ENCODE results near the gene IRF6.
A peak's percentile ranks its signal among the peaks of the same experiment; 100 is the strongest.
"Not testable (repeated sequence)": the region's sequence is repeated elsewhere in the genome, so short reads cannot be mapped to it uniquely, and the experiment has no call there.

IRF6 gene

GRCh38 chr1:209800984-209801834 lies 4.7 kb downstream of the IRF6 start:
- Histone ChIP-seq H3K9me3 (no peaks in the 10 kb centered on the region), H3K27me3 (peaks cover 0 to 12% of the 10 kb centered on the region in 2 donors), H3K4me3 (no peak overlapping the region), H3K36me3 (no peaks in the 10 kb centered on the region), H3K27ac (peak overlapping the region; percentile 17 to 37), H3K4me1 (peaks cover 0 to 13% (median 3%) of the 10 kb centered on the region in 4 donors)
- peak in 1 of 2 donors; percentile 40 for DNase-seq
- intact Hi-C loops (cut with DNase I; ENCODE audit: low total_unique reads), result no loop called here
- no peak for TF ChIP-seq CTCF (IDR thresholded peaks at IDR 0.05)

GRCh38 chr1:209797978-209798639 lies 7.8 kb downstream of the IRF6 start:
- no peak overlapping the region for H3K27ac ChIP-seq
- no peak for TF ChIP-seq CTCF (IDR thresholded peaks at IDR 0.05)
- H3K4me1 ChIP-seq, result peaks cover 0 to 9% (median 0%) of the 10 kb centered on the region in 4 donors
- intact Hi-C loops (cut with DNase I; ENCODE audit: low total_unique reads), result no loop called here
- H3K27me3 ChIP-seq, result peaks cover 0 to 10% of the 10 kb centered on the region in 2 donors
- H3K4me3 ChIP-seq, result no peak overlapping the region
- DNase-seq, result no peak
- peaks cover 0 to 6% (median 0%) of the 10 kb centered on the region in 3 donors for H3K36me3 ChIP-seq
- no peaks in the 10 kb centered on the region for H3K9me3 ChIP-seq

GRCh38 chr1:209793711-209794110 lies 12.2 kb downstream of the IRF6 start:
- H3K9me3 ChIP-seq; DNase-seq; H3K27ac ChIP-seq; intact Hi-C loops (cut with DNase I; ENCODE audit: low total_unique reads); H3K4me1 ChIP-seq; H3K4me3 ChIP-seq: not testable (repeated sequence)
- peaks cover 0 to 10% of the 10 kb centered on the region in 2 donors for H3K27me3 ChIP-seq
- peaks cover 0 to 24% (median 0%) of the 10 kb centered on the region in 3 donors for H3K36me3 ChIP-seq

GRCh38 chr1:209791920-209792319 lies 14.0 kb downstream of the IRF6 start:
- peaks cover 0 to 10% of the 10 kb centered on the region in 2 donors for H3K27me3 ChIP-seq
- no peaks in the 10 kb centered on the region for H3K9me3 ChIP-seq
- no peak for TF ChIP-seq CTCF (IDR thresholded peaks at IDR 0.05)
- H3K36me3 ChIP-seq, result peaks cover 0 to 24% (median 0%) of the 10 kb centered on the region in 3 donors
- intact Hi-C loops (cut with DNase I; ENCODE audit: low total_unique reads), result no loop called here
- H3K27ac ChIP-seq, result no peak overlapping the region
- no peak overlapping the region for H3K4me3 ChIP-seq
- peaks cover 0 to 14% (median 7%) of the 10 kb centered on the region in 4 donors for H3K4me1 ChIP-seq
- no peak for DNase-seq

GRCh38 chr1:209790286-209791193 lies 15.4 kb downstream of the IRF6 start:
- Histone ChIP-seq H3K27me3 (peaks cover 0 to 3% of the 10 kb centered on the region in 2 donors), H3K4me1 (peaks cover 0 to 16% (median 9%) of the 10 kb centered on the region in 4 donors), H3K9me3 (no peaks in the 10 kb centered on the region), H3K4me3 (no peak overlapping the region), H3K27ac (no peak overlapping the region), H3K36me3 (peaks cover 0 to 24% (median 0%) of the 10 kb centered on the region in 3 donors)
- intact Hi-C loops (cut with DNase I; ENCODE audit: low total_unique reads), result no loop called here
- TF ChIP-seq CTCF (IDR thresholded peaks at IDR 0.05), result no peak
- no peak for DNase-seq
